ENCODE measurements around the gene SPSB3.
"Not testable (repeated sequence)": the region's sequence is repeated elsewhere in the genome, so short reads cannot be mapped to it uniquely, and the experiment has no call there.

The SPSB3 gene

GRCh38 chr16:1800701-1801100 lies 18.3 kb upstream of the SPSB3 start:
- Histone ChIP-seq H3K27me3 (no peaks in the 10 kb centered on the region), H3K36me3 (peaks cover 0 to 8% (median 0%) of the 10 kb centered on the region in 3 donors), H3K4me1 (no peaks in the 10 kb centered on the region), H3K4me3 (no peak overlapping the region), H3K9me3 (peaks cover 0 to 5% (median 0%) of the 10 kb centered on the region in 3 donors), H3K27ac (no peak overlapping the region)
- DNase-seq, result no peak
- TF ChIP-seq CTCF (IDR thresholded peaks at IDR 0.05), result no peak
- intact Hi-C loops (cut with DNase I; ENCODE audit: low total_unique reads), result no loop called here

DNA sequence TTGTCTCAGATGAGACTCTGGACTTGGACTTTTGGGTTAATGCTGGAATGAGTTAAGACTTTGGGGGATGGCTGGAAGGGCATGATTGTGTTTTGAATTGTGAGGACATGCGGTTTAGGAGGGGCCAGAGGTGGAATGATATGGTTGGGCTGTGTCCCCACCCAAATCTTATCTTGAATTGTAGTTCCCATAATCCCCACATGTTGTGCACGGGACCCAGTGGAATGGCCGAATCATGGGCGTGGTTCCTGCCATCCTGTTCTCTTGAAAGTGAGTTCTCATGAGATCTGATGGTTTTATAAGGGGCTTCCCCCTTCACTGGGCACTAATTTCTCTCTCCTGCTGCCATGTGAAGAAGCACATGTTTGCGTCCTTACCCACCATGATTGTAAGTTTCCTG lies 16.9 kb upstream of the SPSB3 start:
- DNase-seq; H3K4me3 ChIP-seq; H3K27ac ChIP-seq; H3K9me3 ChIP-seq; H3K36me3 ChIP-seq; intact Hi-C loops (cut with DNase I; ENCODE audit: low total_unique reads); H3K27me3 ChIP-seq; H3K4me1 ChIP-seq: not testable (repeated sequence)

DNA sequence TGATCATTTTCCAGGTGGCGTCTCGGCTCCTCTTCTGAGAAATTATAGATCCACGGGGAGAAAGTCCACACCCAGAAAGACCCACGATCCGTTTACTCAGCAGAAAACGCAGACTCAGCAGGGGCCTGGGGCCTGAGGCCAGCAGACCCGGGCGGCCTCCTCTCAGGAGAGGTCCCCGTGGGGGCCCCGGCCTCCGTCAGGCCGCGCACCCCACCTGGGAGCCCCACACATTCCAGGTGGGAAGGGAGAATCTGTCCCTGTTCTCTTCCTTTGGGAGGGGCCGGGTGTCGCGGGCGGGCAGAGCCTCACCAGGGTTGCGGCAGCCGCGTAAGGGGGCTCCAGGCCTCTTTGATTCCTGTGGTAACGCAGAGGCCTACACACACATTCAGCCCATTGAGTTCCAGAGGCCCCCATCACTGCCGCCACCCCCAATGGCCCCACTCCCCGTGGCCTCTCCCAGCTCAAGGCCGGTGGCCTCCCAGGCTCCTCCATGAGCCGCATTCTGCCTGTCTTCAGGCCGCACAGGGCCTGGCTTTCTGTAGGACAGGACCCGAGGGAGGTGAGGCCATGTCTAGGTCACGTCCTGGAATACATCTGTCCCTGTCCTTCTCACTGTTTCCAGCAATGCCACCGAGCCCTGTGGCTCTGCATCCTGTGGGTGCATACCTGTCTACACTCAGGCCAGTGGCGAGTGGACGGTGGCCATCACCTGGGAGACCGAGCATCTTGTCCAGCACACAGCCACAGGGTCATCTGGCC lies 12.7 kb upstream of the SPSB3 start:
- Histone ChIP-seq H3K9me3 (peaks cover 0 to 5% (median 0%) of the 10 kb centered on the region in 3 donors), H3K27me3 (no peaks in the 10 kb centered on the region), H3K27ac (no peak overlapping the region), H3K4me1 (peaks cover 0 to 9% (median 0%) of the 10 kb centered on the region in 4 donors), H3K36me3 (peaks cover 0 to 29% (median 8%) of the 10 kb centered on the region in 3 donors), H3K4me3 (no peak overlapping the region)
- intact Hi-C loops (cut with DNase I; ENCODE audit: low total_unique reads), result no loop called here
- no peak for TF ChIP-seq CTCF (IDR thresholded peaks at IDR 0.05)
- DNase-seq, result peak in 1 of 2 donors; percentile 57

GRCh38 chr16:1794221-1794871 lies 12.0 kb upstream of the SPSB3 start:
- no peak for DNase-seq
- no peak for TF ChIP-seq CTCF (IDR thresholded peaks at IDR 0.05)
- Histone ChIP-seq H3K27me3 (no peaks in the 10 kb centered on the region), H3K9me3 (peaks cover 0 to 5% (median 0%) of the 10 kb centered on the region in 3 donors), H3K4me1 (peaks cover 0 to 9% (median 0%) of the 10 kb centered on the region in 4 donors), H3K27ac (no peak overlapping the region), H3K36me3 (peaks cover 0 to 36% (median 13%) of the 10 kb centered on the region in 3 donors), H3K4me3 (no peak overlapping the region)
- intact Hi-C loops (cut with DNase I; ENCODE audit: low total_unique reads), result no loop called here

- H3K36me3 ChIP-seq, result peaks cover 3 to 43% (median 20%) of the 10 kb centered on the region in 3 donors
- H3K9me3 ChIP-seq, result peaks cover 0 to 5% (median 0%) of the 10 kb centered on the region in 3 donors
- H3K4me3 ChIP-seq, result no peak within 1 kb of the TSS
- DNase-seq, result no peak
- no peak within 1 kb of the TSS for H3K27ac ChIP-seq
- intact Hi-C loops (cut with DNase I; ENCODE audit: low total_unique reads), result no loop called here
- no peaks in the 10 kb centered on the region for H3K27me3 ChIP-seq
- H3K4me1 ChIP-seq, result peaks cover 0 to 9% (median 0%) of the 10 kb centered on the region in 4 donors
- TF ChIP-seq CTCF (IDR thresholded peaks at IDR 0.05), result no peak
Observed at GRCh38 chr16:1793578-1794220, 11.3 kb upstream of the SPSB3 start, which contains the start of gene IGFALS. Gene IGFALS, minus strand, starts transcription at chr16:1793705. Its CDS starts 53 bp downstream, at chr16:1793652.
